Panc1 (cell line): ENCODE data around the gene SOCS6. TPM values are rescaled to one million over a fixed set of nuclear protein-coding genes. Genes with fewer than 3 reads are reported as not detected.
"Not testable (repeated sequence)": the region's sequence is repeated elsewhere in the genome, so short reads cannot be mapped to it uniquely, and the experiment has no call there.

Experiments used
- ATAC-seq: fragments of 200-7000 bp; cut with Tn5 transposase; 2 replicates; pipeline ENCODE4 v1.9.1; 2020; ENCODE audit warnings: mild to moderate bottlenecking, moderate library complexity
- BruUV-seq: library from RNA; stranded (reverse); fragments of 400-500 nt; replicated peaks from 2 replicates; lab custom pipeline; 2021; lab: Mats Ljungman, UMichigan
- CTCF ChIA-PET: fragments of 300-600 bp; sonication (Branson Sonifier 250); formaldehyde crosslinking; loops from one replicate; lab custom pipeline; 2022; ENCODE audit warnings: antibody characterized with exemption; lab: Charles Lee
- POLR2A ChIA-PET: fragments of 300-600 bp; sonication (Branson Sonifier 250); formaldehyde crosslinking; loops from one replicate; lab custom pipeline; 2022; ENCODE audit warnings: antibody characterized with exemption; lab: Charles Lee
- DNase-seq: peaks from one replicate; pipeline ENCODE4 v3.0.0-alpha.2; 2010; ENCODE audit warnings: low read depth, low spot score
- H3K27ac ChIP-seq: 2 replicates; pipeline ENCODE4 v1.5.1; 2011; ENCODE audit warnings: mild to moderate bottlenecking, low read length, inconsistent platforms
- H3K27me3 ChIP-seq: fragments of 200-500 bp; sonication (Bioruptor generic); 2 replicates; pipeline ENCODE4 v1.6.0; 2014; ENCODE audit warnings: low read length, inconsistent platforms; ENCODE audit not compliant: control insufficient read depth, insufficient read depth
- H3K36me3 ChIP-seq: fragments of 200-500 bp; sonication (Bioruptor generic); 2 replicates; pipeline ENCODE4 v1.5.1; 2014; ENCODE audit warnings: inconsistent platforms, mild to moderate bottlenecking, low read length, moderate library complexity; ENCODE audit not compliant: control insufficient read depth, insufficient read depth
- H3K4me1 ChIP-seq: 2 replicates; pipeline ENCODE4 v1.5.1; 2011; ENCODE audit warnings: inconsistent platforms, mild to moderate bottlenecking, low read length, moderate library complexity; ENCODE audit not compliant: control insufficient read depth, insufficient read depth
- H3K4me3 ChIP-seq, 2 experiments: 2 replicates each; pipeline ENCODE4 v1.5.1; 2011 to 2012; ENCODE audit warnings: low read depth in 2 of 2, low read length in 2 of 2, mild to moderate bottlenecking in 2 of 2, inconsistent platforms in 1 of 2, moderate library complexity in 1 of 2
- H3K9me3 ChIP-seq: fragments of 200-500 bp; sonication (Bioruptor generic); 2 replicates; pipeline ENCODE4 v1.5.1; 2014; ENCODE audit warnings: low read depth, mild to moderate bottlenecking, inconsistent platforms, low read length, moderate library complexity; ENCODE audit not compliant: control insufficient read depth, insufficient read depth
- CTCF ChIP-seq: fragments of 450-650 bp; IDR thresholded peaks from 2 replicates; pipeline ENCODE4 v1.5.1; 2017; ENCODE audit warnings: mild to moderate bottlenecking
- POLR2AphosphoS5 ChIP-seq: IDR thresholded peaks from 2 replicates; pipeline ENCODE4 v1.6.1; 2012; ENCODE audit warnings: mild to moderate bottlenecking, low read depth, low read length, moderate library complexity
- REST ChIP-seq, 2 experiments: IDR thresholded peaks; 2 replicates each; pipeline ENCODE4 v1.6.1; 2011 to 2012; ENCODE audit warnings: low read depth in 2 of 2, control low read depth in 1 of 2, low read length in 1 of 2, mild to moderate bottlenecking in 1 of 2, moderate library complexity in 1 of 2; ENCODE audit not compliant: insufficient read depth in 1 of 2
- SIN3A ChIP-seq: IDR thresholded peaks from 2 replicates; pipeline ENCODE4 v1.6.1; 2012; ENCODE audit warnings: low read depth, mild to moderate bottlenecking, low read length, moderate library complexity, borderline replicate concordance; ENCODE audit not compliant: insufficient read depth
- TCF7L2 ChIP-seq: IDR thresholded peaks from 2 replicates; pipeline ENCODE4 v1.6.1; 2011; ENCODE audit warnings: mild to moderate bottlenecking, low read depth, low read length, inconsistent platforms
- in situ Hi-C: cut with HindIII; loops from 2 replicates; pipeline ENCODE4 v1.10.0; 2016; ENCODE audit warnings: low sequenced_read_pairs, low pct_unique_long_range_greater_than_20kb
- intact Hi-C: fragments of 100-400 bp; cut with micrococcal nuclease; formaldehyde crosslinking; loops from one replicate; pipeline ENCODE4 v1.10.0; 2022; ENCODE audit not compliant: unreplicated experiment
- total RNA-seq: library from RNA; stranded (reverse); gene quantifications from one replicate; pipeline ENCODE4 v1.2.1, GENCODE V29; 2021; ENCODE audit not compliant: unreplicated experiment

The SOCS6 gene
- total RNA-seq, 1 experiment from 2014 or later = 43.0 TPM

- no peak for DNase-seq
- ChIA-PET CTCF (no interaction called here), POLR2A (no interaction called here)
- no peak for TF ChIP-seq TCF7L2
- TF ChIP-seq REST (IDR thresholded peaks at IDR 0.05; ENCODE audit: insufficient read depth in 1 of 2, low read depth in 2 of 2, low read length in 1 of 2) = no peak
- no peak for TF ChIP-seq CTCF
- no peak for TF ChIP-seq POLR2AphosphoS5
- TF ChIP-seq SIN3A = no peak
- in situ Hi-C loops = no loop called here
- BruUV-seq = no TSS peak
- Histone ChIP-seq H3K9me3 (peaks cover 20% of the 10 kb centered on the region; the same call in 1 of the 2 replicates), H3K4me3 (no peak overlapping the region), H3K4me1 (peaks cover 8% of the 10 kb centered on the region), H3K27me3 (no peaks in the 10 kb centered on the region), H3K27ac (peak overlapping the region; percentile 48; the same call in 1 of the 2 replicates), H3K36me3 (peaks cover 2% of the 10 kb centered on the region; the same call in 1 of the 2 replicates)
- intact Hi-C loops = no loop called here
- no peak for ATAC-seq
Observed at GRCh38 chr18:70338890-70339289, 50.0 kb downstream of the SOCS6 start.

GRCh38 chr18:70339915-70340314 is 51.1 kb downstream of the SOCS6 start:
- peak overlapping the region; percentile 55 for H3K27ac ChIP-seq
- TF ChIP-seq CTCF = no peak
- no peak for TF ChIP-seq REST (IDR thresholded peaks at IDR 0.05; ENCODE audit: insufficient read depth in 1 of 2, low read depth in 2 of 2, low read length in 1 of 2)
- no peak for TF ChIP-seq TCF7L2
- TF ChIP-seq POLR2AphosphoS5 = no peak
- TF ChIP-seq SIN3A = no peak
- POLR2A ChIA-PET = interaction anchor here (0.5 kb wide), 1 partner anchor 131 kb away, joined by 3 read pairs; no protein-coding TSS in a partner anchor
- in situ Hi-C loops = no loop called here
- H3K4me3 ChIP-seq = no peak overlapping the region
- H3K4me1 ChIP-seq = peaks cover 8% of the 10 kb centered on the region
- DNase-seq (no peak), ATAC-seq (no peak)
- CTCF ChIA-PET = no interaction called here
- H3K27me3 ChIP-seq = no peaks in the 10 kb centered on the region
- intact Hi-C loops = no loop called here
- H3K9me3 ChIP-seq = peaks cover 10% of the 10 kb centered on the region; the same call in 1 of the 2 replicates
- no TSS peak for BruUV-seq
- peaks cover 2% of the 10 kb centered on the region; the same call in 1 of the 2 replicates for H3K36me3 ChIP-seq

- H3K27ac ChIP-seq, in situ Hi-C loops, H3K4me3 ChIP-seq, intact Hi-C loops, DNase-seq, ATAC-seq, POLR2A ChIA-PET, H3K9me3 ChIP-seq, H3K4me1 ChIP-seq, CTCF ChIA-PET, BruUV-seq, H3K27me3 ChIP-seq: not testable (repeated sequence)
- peaks cover 11% of the 10 kb centered on the region; the same call in 1 of the 2 replicates for H3K36me3 ChIP-seq
Observed at GRCh38 chr18:70348481-70348880, 59.6 kb downstream of the SOCS6 start.
